Activated CD8-positive, alpha-beta memory T cell treated with anti-CD3 and anti-CD28 coated beads for 36 hours (primary cell): ENCODE data around the gene ARID1B. TPM values are rescaled to one million over a fixed set of nuclear protein-coding genes. Genes with fewer than 3 reads are reported as not detected.

Experiments used
- CTCF ChIA-PET: fragments of 350-600 bp; sonication (Branson Sonifier 250); formaldehyde crosslinking; loops from one replicate; lab custom pipeline; 2021; ENCODE audit warnings: antibody characterized with exemption; lab: Charles Lee
- POLR2A ChIA-PET: fragments of 350-600 bp; sonication (Branson Sonifier 250); formaldehyde crosslinking; loops from one replicate; lab custom pipeline; 2021; ENCODE audit warnings: antibody characterized with exemption; lab: Charles Lee
- total RNA-seq, 2 experiments: library from RNA; stranded (reverse); gene quantifications; one replicate each; pipeline ENCODE4 v1.2.3, GENCODE V29; 2021

Gene ARID1B
- total RNA-seq, 2 experiments from 2014 or later, result 48.4 to 49.5 TPM

DNA sequence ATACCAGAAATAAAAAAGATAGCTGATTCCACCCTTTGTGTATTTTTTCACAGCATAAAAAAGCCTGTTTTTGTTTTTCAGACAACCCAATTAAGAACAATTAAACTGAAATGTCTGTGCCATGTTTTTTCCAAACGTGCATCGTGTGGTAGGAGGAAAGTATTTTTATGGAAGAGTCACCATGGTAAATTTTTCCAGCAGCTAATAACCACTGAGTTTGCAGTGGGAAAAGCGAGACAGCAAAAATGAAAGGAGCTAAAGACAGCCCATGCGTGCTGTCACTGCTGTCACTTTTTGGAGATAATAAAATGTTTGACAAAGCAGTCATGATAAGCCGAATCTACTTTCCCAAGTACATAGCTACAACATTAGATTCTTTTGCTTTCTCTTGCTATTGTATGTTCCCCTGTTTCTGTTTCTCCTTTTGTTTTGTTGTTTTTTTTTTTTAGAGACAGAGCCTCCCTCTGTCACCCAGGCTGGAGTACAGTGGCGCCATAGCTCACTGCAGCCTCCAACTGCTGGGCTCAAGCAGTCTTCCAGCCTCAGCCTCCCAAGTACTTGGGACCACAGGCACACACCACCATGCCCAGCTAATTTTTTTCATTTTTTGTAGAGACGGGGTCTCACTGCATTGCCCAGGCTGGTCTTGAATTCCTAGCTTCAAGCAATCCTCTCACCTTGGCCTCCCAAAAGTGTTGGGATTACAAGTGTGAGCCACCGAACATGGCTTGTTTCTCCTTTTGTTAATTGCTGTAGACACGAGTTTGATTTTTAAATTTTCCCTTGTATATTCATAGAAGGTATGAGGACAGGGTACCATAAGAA, 284.8 kb downstream of the ARID1B start:
- ChIA-PET POLR2A (no interaction called here), CTCF (no interaction called here)

GRCh38 chr6:157063176-157063905, 286.2 kb downstream of the ARID1B start:
- CTCF ChIA-PET, result no interaction called here
- POLR2A ChIA-PET, result no interaction called here

GRCh38 chr6:157063923-157064322, 286.7 kb downstream of the ARID1B start:
- CTCF ChIA-PET, result no interaction called here

DNA sequence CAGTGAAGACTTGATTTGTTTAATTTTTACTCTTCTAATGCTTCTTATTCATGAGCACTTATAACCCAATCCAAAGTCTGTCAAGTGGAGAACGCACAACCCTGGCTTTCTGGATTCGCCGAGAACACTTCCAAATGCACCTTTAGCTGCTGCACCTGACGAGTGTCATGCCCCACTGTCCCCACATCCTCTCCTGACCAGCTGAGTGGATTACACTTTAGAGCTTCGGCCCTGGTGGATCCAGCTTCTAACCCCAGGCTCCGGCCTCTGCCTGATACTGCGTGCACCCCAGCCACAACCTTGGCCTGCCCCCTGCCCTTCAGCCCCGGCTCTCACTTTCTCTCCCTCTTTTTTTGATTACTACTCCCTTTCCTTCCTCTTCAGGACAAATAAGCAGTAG, 287.3 kb downstream of the ARID1B start:
- ChIA-PET POLR2A (no interaction called here), CTCF (no interaction called here)

More at GRCh38 chr6:157063923-157064322, 286.7 kb downstream of the ARID1B start:
- POLR2A ChIA-PET, result no interaction called here

GRCh38 chr6:157065366-157065765, 288.2 kb downstream of the ARID1B start:
- ChIA-PET CTCF (no interaction called here), POLR2A (no interaction called here)

- POLR2A ChIA-PET, result interaction anchor here (1.1 kb wide), 1 partner anchor 10 kb away, joined by 3 read pairs; no protein-coding TSS in a partner anchor
These were observed 289.8 kb downstream of the ARID1B start for GRCh38 chr6:157066781-157067491.

GRCh38 chr6:157067507-157067906, 290.3 kb downstream of the ARID1B start:
- ChIA-PET CTCF (interaction anchor here (1.3 kb wide), 1 partner anchor 21 kb away, joined by 3 read pairs; no protein-coding TSS in a partner anchor), POLR2A (interaction anchor here (1.1 kb wide), 1 partner anchor 11 kb away, joined by 3 read pairs; no protein-coding TSS in a partner anchor)

More at GRCh38 chr6:157066781-157067491, 289.8 kb downstream of the ARID1B start:
- CTCF ChIA-PET, result interaction anchor here (1.3 kb wide), 1 partner anchor 21 kb away, joined by 3 read pairs; no protein-coding TSS in a partner anchor

DNA sequence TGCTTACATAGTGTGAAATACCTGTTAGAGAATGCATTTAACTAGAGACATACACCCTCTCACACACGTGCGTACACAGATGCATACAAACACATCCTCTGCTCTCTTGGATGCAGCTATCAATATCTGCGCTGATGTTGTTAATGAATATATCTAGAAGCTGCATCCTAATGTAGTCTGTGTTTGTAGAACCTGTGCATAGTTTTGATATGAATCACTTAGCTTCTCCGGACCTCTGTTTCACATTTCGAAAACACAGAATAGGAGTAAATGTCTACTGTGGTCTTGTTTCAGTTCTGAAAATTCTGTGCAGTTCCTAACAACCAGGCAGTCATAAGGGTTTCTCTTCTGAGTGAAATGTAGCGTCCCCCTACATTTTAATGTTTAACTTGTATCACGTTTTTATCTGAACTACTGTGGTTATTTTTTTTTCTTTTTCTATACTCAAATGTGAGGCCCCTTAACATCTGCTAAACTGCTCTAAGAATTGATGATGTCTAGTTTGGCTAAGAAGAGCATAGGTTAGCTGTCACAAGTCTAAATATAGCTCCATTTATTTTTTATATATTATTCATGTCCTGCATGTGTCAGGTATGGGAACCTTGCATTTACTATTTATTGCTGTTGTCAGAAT, 291.6 kb downstream of the ARID1B start:
- POLR2A ChIA-PET, result no interaction called here
- CTCF ChIA-PET, result interaction anchor here (0.6 to 2.0 kb wide), 3 partner anchors 10 to 24 kb away, joined by 3 to 7 read pairs (median 3); no protein-coding TSS in a partner anchor

DNA sequence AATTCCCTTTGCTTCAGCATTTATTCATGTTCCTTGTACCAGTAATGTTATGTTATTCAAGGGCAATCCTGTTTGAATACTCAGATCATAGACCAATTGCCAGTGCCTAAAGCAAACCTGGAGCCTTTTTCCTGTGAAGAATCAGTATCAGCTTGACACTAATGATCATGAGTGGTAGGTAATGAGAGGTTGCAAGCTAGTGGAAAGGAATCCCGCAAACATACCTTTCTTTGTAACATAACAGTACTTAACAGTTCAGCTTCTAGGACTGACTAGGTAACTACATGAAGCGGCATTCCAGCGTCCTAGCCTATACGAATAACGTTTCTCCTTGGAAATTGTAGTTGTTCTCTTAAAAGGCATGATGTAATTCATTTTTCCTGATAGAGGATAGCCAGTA, 292.4 kb downstream of the ARID1B start:
- ChIA-PET POLR2A (no interaction called here), CTCF (interaction anchor here (1.4 to 2.0 kb wide), 2 partner anchors 9 to 25 kb away, joined by 3 to 7 read pairs; no protein-coding TSS in a partner anchor)

DNA sequence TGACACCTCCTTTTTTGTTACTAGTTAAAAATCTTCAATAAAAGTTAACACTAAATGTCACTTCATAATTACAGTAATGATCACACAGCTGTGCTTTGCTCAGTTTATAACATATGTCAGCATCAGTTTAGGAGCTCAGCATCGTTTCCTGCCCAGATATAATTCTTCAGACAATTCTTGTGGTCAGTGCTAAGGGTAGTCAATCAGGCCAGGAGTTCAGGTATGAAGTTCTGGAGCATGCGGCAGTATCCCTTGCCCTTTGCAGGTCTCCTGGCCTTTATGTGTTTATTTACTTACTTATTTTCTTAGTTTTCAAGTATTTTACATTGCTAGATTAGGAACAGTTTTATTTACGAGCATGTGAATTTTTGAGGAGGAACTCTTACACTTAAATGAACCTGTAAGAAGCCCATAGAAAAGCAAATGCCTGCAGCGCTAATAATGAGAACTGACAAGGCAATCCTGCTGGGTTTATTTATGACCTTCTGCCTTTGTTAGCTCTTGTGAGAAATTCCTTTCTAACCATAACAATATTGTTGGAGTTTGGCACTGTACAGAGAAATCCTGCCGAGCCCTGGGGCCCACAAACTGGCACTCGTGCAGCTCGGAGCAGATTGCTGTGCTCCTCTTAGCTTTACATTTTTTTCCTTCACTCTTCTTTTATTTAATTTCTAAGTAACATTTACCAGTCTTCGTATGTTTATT, 293.4 kb downstream of the ARID1B start:
- CTCF ChIA-PET, result interaction anchor here (1.1 kb wide), 1 partner anchor 30 kb away, joined by 3 read pairs; no protein-coding TSS in a partner anchor
- POLR2A ChIA-PET, result no interaction called here

DNA sequence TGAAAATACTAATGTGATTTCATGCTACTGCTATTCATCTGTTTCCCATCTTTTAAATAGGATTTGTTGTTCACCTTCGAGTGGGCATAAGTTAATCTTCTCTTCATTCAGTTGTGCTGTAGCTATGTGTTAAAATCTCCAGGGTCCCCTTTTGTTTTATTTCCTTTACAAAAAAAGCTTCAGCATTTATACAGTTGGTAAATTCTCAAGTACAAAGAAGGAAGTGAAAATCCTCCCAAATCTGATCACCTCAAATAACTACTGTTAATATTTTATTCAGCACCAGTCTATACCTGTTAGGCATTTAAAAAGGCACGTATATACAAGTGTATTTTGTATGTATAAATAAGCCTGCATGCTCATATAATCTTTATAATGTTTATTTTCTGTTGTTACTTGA, 294.9 kb downstream of the ARID1B start:
- POLR2A ChIA-PET, result no interaction called here
- CTCF ChIA-PET, result no interaction called here

DNA sequence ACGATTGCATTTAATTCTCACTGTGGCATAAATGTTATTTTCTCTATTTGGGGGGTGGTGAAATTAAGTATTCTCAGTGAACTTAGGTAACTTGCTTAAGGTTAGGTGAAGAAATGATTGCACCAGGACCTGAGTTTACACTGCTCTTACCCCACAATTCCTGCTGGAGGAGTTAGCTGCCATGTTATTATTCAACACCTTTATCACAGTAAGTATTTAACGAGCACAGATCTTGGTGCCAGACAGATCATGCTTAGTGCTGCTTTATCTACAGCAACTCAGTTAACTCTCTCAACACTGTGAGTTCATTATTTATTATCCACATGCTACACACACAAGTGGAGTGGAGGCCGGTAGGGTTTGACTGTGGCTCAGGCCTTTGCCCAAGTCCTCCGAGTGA, 296.4 kb downstream of the ARID1B start:
- ChIA-PET CTCF (no interaction called here), POLR2A (no interaction called here)

GRCh38 chr6:157074969-157075368, 297.8 kb downstream of the ARID1B start:
- ChIA-PET POLR2A (no interaction called here), CTCF (interaction anchor here (1.2 kb wide), 1 partner anchor 21 kb away, joined by 3 read pairs; no protein-coding TSS in a partner anchor)

DNA sequence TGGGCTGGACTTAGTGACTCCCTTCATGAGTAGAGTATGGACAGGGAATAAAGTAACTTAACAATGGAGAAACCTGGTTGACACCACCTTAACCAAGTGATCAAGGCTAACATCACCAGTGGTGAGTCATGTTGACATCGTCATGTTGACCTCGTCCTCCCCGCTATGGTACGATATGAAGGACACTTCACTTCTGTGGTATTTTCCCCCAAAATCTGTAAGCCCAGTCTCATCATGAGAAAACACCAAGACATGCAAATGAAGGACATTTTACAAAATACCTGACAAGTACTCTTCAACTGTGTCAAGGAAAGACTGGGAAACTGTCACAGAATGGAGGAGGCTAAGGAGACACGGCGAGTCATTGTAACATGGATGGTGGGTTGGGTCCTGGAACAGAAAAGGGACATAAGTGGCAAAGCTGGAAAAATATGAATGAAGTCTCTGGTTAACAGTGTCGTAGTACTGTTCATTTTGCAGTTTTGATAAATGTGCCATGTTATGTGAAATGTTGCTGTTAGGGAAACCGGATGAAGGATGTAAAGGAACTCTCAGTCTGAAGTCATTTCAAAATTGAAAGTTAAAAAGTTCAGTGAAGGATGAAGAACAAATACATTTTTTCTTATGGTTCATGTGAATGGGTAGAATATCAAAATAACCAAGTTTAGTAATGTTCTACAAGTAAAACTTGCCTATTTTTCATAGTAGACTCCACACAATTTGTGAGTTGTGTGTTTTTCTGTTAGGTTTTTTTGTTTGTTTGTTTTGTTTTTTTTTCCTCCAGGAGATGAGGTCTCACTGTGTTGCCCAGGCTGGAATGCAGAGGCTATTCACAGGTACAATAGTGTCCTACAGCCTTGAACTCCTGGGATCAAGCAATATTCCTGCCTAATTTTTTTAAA, 298.6 kb downstream of the ARID1B start:
- POLR2A ChIA-PET, result no interaction called here
- CTCF ChIA-PET, result interaction anchor here (1.2 kb wide), 1 partner anchor 22 kb away, joined by 3 read pairs; no protein-coding TSS in a partner anchor

DNA sequence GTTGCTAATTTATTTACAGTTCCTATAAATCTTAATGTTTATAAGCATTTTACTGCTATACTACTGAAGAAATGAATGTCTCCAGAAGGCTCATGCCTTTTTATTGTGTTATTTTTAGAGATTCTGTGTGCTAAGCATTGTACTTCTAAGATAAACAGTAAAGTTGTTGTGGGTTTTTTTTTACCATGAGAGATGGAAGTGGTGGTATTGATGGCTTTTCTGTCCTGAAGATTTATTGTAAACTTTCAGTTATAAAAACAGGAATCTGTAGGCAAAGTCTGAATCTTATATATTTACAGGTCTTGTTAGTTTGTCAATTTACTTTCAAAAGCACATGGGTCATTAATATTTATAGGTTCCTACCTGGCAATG, 299.3 kb downstream of the ARID1B start:
- CTCF ChIA-PET, result no interaction called here
- POLR2A ChIA-PET, result no interaction called here

GRCh38 chr6:157077251-157077650, 300.1 kb downstream of the ARID1B start:
- POLR2A ChIA-PET, result no interaction called here

GRCh38 chr6:157078326-157078725, 301.1 kb downstream of the ARID1B start:
- CTCF ChIA-PET, result interaction anchor here (1.8 kb wide), 1 partner anchor 9 kb away, joined by 7 read pairs; no protein-coding TSS in a partner anchor
- POLR2A ChIA-PET, result no interaction called here

More at GRCh38 chr6:157077251-157077650, 300.1 kb downstream of the ARID1B start:
- CTCF ChIA-PET, result no interaction called here
